B cell (primary cell): ENCODE data around the gene CBLN2.

Experiments used
- EZH2 ChIP-seq: IDR thresholded peaks from 2 replicates; pipeline ENCODE4 v1.6.1; 2012; ENCODE audit warnings: borderline replicate concordance, low read depth, mild to moderate bottlenecking, moderate library complexity, low read length; ENCODE audit not compliant: insufficient read depth, poor library complexity, severe bottlenecking
- TF ChIP-seq, protein P1 (sequence below): fragments of 200-600 bp; IDR thresholded peaks from one replicate; pipeline ENCODE4 v1.8.0; 2022; ENCODE audit warnings: antibody characterized with exemption, mild to moderate bottlenecking

GRCh38 chr18:72555101-72555500 lies 11.0 kb upstream of the CBLN2 start:
- TF ChIP-seq, protein P1, sequence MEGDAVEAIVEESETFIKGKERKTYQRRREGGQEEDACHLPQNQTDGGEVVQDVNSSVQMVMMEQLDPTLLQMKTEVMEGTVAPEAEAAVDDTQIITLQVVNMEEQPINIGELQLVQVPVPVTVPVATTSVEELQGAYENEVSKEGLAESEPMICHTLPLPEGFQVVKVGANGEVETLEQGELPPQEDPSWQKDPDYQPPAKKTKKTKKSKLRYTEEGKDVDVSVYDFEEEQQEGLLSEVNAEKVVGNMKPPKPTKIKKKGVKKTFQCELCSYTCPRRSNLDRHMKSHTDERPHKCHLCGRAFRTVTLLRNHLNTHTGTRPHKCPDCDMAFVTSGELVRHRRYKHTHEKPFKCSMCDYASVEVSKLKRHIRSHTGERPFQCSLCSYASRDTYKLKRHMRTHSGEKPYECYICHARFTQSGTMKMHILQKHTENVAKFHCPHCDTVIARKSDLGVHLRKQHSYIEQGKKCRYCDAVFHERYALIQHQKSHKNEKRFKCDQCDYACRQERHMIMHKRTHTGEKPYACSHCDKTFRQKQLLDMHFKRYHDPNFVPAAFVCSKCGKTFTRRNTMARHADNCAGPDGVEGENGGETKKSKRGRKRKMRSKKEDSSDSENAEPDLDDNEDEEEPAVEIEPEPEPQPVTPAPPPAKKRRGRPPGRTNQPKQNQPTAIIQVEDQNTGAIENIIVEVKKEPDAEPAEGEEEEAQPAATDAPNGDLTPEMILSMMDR: no peak
- no peak for TF ChIP-seq EZH2
